GM19193 (cell line): ENCODE results near the gene DNPH1.

Source experiments
- POLR2A ChIP-seq: IDR thresholded peaks from 4 replicates; pipeline ENCODE4 v1.6.1; 2011; ENCODE audit not compliant: insufficient read depth, insufficient read length; ENCODE audit errors: extremely low read depth

DNPH1 gene

DNA sequence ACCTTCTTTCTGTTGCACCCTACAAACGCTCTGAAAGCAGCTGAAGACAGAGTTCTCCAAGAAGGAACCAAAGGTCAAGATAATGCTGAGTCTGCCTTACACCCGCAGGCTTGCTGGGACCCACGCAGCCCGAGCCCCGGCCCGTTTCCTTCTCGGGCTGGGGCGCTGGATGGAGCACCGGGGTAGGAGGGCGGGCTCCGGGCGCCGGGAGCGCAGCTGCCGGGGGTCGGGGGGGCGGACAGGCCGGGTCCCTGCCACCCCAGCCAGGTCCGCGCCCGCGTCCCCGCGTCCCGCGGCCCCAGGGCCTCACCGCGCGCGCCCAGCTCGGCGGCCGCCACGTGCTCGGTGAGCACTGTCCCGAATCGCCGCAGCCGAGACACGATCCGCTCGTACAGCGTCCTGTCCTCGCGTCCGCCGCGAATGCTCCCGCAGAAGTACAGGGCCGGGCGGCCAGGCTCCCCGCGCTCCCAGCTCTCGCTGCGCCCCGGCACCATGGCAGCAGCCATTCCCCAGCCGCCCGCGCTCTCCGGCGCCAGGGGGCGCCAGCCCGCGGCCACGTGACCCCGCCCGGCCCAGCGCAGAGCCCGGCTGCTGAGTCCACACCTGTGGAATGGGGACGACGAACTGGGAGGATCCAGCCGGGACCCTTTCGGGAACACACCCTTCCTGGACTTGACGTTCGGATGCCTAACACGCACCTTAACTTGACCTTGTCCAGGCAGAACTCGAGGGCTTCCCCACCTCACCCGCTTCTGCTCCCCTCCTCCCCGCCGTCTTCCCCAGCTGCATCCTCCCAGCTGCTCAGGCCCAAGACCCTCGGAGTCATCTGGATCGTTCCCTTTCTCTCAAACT, at the start of gene DNPH1:
TSS of gene DNPH1 (minus strand) at position 531 of the 852 bp plus-strand sequence. CDS start at position 506, 25 bp downstream.
- TF ChIP-seq POLR2A, result peak; percentile 70

DNA sequence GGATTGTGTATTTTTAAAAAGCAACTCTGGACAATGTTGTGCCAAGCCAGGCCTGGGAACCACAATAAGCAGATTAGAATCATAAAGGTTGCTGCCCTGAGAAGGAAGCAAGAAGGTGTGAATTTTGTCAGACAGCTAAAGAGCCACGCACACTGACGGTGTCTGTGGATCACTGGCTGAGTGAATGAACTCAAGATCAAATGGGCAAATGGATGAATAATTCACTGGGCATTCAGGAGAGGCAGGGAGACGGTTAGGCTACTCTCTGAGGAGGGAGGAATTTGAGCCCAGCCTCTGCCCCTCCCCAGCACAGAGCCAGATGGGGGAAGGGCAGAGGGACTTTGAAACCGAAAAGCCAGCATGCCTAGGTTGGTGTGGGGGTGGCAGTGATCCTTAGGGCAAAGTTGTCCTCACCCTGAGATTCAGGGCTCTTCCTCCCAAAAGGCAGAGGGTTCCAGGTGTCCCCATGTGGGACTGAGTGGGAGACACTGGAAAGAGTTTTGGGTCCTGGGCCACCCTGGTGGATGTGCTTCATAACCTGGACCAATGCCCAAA, 49.3 kb upstream of the DNPH1 start:
- TF ChIP-seq POLR2A, result no peak

DNA sequence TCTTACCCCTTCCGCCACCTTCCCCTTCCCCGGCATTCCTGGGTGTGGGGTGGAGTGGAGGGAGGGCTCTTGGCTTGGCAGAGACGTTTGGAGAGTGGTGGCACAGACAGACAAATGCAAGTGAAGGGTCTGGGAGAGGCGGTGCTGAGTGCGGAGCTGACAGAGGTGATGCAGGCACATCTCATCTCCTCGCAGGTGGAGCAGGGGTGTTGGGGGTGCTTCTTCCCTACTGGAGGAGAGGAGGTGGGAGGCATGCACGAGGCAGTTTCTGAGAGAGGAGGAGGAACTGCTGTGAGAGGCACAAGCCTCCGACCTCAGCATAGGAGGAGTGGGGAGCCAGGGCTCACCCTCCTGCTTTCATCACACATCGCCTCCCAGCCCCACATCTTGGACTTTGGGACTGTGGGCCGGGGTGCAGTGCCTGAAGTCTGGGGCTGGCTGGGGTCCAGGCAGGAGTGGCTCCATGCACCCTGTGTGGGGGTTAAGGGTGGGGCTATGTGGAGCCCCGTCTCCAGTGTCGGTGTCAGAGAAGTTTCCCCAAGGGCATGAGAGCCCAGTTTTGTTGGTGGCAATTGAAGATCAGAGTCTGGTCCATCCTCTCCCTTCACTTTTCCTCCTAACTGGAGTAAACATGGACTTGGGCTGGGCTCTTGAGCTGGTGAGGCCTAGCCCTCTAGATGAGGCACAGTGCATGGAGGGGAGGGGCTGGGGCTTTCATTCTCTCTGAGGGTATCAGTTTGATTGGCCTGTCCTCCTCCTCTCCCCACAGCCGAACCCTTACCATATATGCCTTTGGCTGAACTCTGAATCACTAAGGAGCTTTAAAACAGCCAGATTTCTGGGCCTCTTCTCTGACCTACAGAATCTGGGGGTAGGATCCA, 48.6 kb upstream of the DNPH1 start:
- no peak for TF ChIP-seq POLR2A

- TF ChIP-seq POLR2A, result no peak
Observed at GRCh38 chr6:43277306-43277642, 48.0 kb upstream of the DNPH1 start.

GRCh38 chr6:43276577-43277305, 47.5 kb upstream of the DNPH1 start:
- no peak for TF ChIP-seq POLR2A

DNA sequence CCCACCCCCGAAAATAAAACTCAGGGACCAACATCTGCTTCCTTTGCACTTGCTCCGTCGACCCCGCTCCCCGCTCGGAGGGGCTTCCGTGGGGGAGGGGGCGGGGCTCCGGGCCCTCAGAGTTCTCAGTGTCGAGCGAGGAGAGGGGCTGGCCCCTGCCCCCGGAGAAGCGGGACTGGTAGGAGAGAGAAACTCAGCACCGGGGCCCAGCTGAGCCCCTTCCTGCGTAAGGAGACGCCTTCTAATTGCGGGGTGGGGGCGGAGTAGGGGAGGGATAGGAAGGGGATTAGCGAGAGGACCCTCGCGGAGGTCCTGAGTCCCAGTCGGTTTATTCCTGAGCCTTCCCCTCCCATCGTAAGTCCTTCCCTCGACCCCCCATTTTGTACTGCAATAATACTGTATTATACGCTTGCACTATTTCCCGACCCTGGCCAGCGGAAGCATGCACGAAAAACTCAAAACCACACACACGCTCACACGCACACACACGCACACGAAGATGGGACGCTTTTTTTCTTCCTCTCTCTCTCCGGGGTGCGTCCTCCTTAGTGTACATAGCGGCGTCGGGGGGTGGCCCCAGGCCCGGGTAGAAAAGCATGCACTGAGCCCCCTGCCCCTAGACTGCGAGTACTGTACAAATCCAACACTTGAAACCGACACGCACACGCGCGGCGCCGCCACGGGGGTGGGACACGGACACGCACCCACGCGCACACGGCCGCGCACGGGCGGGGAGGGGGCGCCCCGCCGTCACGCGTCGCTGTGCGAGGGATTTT, 46.7 kb upstream of the DNPH1 start:
- TF ChIP-seq POLR2A, result no peak

DNA sequence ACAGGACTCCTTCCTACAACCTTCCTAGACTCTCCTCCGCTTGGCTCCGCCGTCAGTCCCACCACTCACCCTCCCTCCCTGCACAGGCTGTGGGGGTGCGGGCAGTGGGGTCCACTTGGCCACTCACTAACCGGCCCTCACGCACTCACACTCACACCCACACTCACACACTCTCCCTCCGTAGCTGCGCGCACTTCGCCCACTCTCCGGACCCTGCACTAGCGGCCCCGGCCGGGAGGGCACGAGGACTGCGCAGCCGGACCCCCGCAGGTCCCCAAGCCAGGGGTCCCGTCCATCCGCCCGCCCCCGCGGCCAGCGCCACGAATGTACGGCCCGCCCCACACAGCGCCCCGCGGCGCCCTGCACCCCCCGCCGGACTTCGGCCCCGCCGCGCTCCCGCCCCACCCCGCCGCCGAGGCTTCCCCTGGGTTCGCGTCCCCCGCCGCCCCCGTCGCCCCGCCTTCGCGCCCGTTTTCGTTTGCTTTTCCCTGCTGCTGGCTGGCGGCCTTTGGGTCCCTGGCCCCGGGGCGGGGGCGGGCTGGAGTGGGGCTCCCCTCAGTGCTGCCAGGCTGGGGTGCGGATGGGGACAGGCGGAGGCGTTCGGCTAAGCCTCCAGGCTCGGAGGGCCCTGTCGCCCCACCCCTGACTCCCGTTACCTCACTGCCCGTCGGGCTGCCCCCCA, 45.8 kb upstream of the DNPH1 start:
- TF ChIP-seq POLR2A, result no peak

DNA sequence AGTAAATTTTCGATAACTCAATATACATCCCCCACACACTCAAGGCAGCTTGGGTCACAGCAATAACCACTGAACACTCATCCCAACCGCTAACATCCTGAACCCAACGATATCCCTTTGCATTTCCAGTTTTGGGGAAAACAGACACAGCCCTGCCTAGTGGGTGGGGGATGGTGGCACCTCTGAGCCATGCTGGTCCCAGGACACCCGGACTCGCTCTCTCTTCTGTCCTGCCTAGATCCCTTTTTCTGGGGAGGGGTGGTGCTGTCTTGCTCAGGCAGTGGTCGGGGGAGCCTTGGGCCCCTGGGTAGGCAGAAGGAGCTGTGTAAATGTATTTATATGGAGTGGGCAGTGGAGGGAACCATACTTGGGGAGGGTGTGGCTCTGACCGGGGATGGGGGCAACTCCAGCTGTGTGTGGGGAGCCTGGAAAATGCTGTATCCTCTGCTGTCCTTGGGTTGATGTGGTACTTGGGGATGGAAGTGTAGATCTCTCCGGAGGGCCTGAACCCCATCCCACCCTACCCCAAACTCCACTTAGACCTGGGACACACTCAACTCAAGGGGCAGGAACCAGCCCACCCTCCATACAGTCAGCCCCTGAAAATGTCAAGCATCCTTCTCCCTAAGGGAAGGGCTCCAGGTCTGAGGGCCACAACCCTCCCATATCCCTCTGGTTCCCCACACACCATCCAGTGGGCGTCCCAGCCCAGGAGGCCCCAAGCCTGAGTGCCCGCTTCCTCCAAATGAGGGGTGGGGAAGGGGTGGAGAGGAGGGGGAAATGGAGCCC, 45.0 kb upstream of the DNPH1 start:
- TF ChIP-seq POLR2A, result no peak

GRCh38 chr6:43273707-43274106, 44.4 kb upstream of the DNPH1 start:
- TF ChIP-seq POLR2A, result no peak

DNA sequence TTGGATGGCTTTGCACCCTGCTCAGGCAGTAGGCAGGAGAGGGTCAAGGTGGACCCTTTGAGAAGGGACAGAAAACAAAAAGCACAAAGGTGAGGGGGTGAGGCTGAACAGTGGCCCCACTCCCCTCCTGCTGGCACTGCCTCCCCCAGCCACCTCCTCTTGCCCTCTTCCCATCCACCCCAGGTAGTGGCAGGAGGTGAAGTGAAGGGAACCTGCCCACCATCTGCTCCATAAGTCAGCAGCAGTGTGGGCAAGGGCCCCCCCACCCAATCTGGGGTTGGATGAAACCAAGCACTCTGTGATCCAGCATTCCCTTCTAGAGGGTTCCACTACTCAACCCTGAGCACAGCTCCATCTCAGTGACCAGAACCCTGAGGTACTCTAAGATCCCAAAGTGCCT, 42.7 kb upstream of the DNPH1 start:
- TF ChIP-seq POLR2A, result no peak

DNA sequence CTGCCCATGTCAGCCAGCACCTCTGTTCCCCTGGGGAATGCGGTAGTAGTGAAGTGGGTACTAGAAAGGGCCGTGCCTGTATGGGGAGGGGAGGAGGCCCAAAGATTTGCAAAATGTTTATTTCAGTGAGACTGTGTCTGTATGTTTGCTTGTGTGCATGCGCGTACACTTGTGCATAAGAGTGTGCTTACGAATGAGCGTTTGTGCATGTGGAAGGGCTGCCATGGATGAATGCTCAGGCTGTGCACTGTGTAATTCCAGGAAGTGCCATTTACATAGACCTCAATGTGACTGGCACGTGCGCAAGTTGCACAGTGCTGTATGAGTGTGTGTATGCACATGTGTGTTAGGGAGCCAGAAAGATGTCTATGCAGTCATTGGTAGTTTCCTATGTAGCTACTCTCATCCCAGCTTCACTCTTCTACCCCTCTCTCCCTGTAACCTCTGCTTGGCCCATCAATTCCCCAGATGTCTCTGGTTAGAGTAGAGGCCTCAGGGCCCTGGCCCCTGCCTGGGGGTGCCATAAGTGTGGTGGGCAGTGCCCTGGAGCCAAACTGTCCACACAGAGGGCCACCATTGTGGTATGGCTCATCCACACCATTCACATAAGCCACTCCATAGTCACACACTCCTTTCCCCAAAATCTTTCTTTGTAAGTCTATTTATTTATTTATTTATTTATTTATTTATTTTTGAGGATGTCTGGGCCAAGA, 42.0 kb upstream of the DNPH1 start:
- no peak for TF ChIP-seq POLR2A
